Measurements from ENCODE around the gene ATP6V1D.

ATP6V1D gene

GRCh38 chr14:67395086-67395875 lies 35.7 kb upstream of the ATP6V1D start:
- Histone ChIP-seq H3K9ac (ENCODE audit: insufficient read length, low read depth) (peak overlapping the region; percentile 21), H3K4me1 (ENCODE audit: insufficient read depth, insufficient read length) (peaks cover 3% of the 10 kb centered on the region)

DNA sequence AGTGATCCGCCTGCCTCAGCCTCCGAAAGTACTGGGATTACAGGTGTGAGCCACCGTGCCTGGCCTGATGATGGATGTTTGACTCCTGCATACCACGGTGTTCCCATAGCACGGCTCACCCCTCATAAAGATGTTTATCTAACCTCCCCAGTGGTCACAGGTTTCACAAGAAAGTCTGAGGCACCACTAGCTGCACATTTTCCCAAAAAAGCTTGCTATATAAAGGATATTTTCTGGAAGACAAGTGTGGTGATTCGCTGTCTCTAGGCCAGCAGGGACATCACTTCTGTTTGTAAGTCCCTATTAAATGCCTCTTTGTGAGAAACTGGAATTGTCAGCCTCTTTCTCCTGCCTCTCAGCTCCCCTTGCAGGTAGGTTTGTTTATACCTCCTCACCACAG lies 34.1 kb upstream of the ATP6V1D start:
- no peak overlapping the region for H3K9ac ChIP-seq (ENCODE audit: insufficient read length, low read depth)
- peaks cover 3% of the 10 kb centered on the region for H3K4me1 ChIP-seq (ENCODE audit: insufficient read depth, insufficient read length)
- DNase-seq (ENCODE audit: low read depth, low spot score) = no peak
- H3K27me3 ChIP-seq (ENCODE audit: insufficient read depth, insufficient read length) = no peaks in the 10 kb centered on the region
- H3K4me3 ChIP-seq (ENCODE audit: insufficient read length, low read depth) = no peak overlapping the region
- H3K36me3 ChIP-seq (ENCODE audit: insufficient read depth, insufficient read length, low read length) = no peaks in the 10 kb centered on the region
- no peaks in the 10 kb centered on the region for H3K9me3 ChIP-seq (ENCODE audit: insufficient read depth, low read length)
- TF ChIP-seq SUZ12 (IDR thresholded peaks at IDR 0.05; ENCODE audit: extremely low read depth, insufficient read depth, insufficient read length) = no peak
- TF ChIP-seq YY1 (IDR thresholded peaks at IDR 0.05; ENCODE audit: insufficient read depth, insufficient read length) = no peak
- no peak for TF ChIP-seq ZNF274 (IDR thresholded peaks at IDR 0.05; ENCODE audit: low read depth, low read length)

More at GRCh38 chr14:67395086-67395875, 35.7 kb upstream of the ATP6V1D start:
- TF ChIP-seq ZNF274 (IDR thresholded peaks at IDR 0.05; ENCODE audit: low read depth, low read length) (no peak), YY1 (IDR thresholded peaks at IDR 0.05; ENCODE audit: insufficient read depth, insufficient read length) (no peak)
- Histone ChIP-seq H3K4me3 (ENCODE audit: insufficient read length, low read depth) (no peak overlapping the region), H3K27me3 (ENCODE audit: insufficient read depth, insufficient read length) (no peaks in the 10 kb centered on the region), H3K9me3 (ENCODE audit: insufficient read depth, low read length) (no peaks in the 10 kb centered on the region), H3K36me3 (ENCODE audit: insufficient read depth, insufficient read length, low read length) (no peaks in the 10 kb centered on the region)
- DNase-seq (ENCODE audit: low read depth, low spot score) = no peak

GRCh38 chr14:67392800-67393199 lies 33.2 kb upstream of the ATP6V1D start:
- Histone ChIP-seq H3K36me3 (ENCODE audit: insufficient read depth, insufficient read length, low read length) (no peaks in the 10 kb centered on the region), H3K4me3 (ENCODE audit: insufficient read length, low read depth) (no peak overlapping the region), H3K27me3 (ENCODE audit: insufficient read depth, insufficient read length) (no peaks in the 10 kb centered on the region), H3K4me1 (ENCODE audit: insufficient read depth, insufficient read length) (peaks cover 3% of the 10 kb centered on the region), H3K9ac (ENCODE audit: insufficient read length, low read depth) (no peak overlapping the region), H3K9me3 (ENCODE audit: insufficient read depth, low read length) (no peaks in the 10 kb centered on the region)
- no peak for TF ChIP-seq YY1 (IDR thresholded peaks at IDR 0.05; ENCODE audit: insufficient read depth, insufficient read length)
- TF ChIP-seq SUZ12 (IDR thresholded peaks at IDR 0.05; ENCODE audit: extremely low read depth, insufficient read depth, insufficient read length) = no peak
- TF ChIP-seq ZNF274 (IDR thresholded peaks at IDR 0.05; ENCODE audit: low read depth, low read length) = no peak
- no peak for DNase-seq (ENCODE audit: low read depth, low spot score)

DNA sequence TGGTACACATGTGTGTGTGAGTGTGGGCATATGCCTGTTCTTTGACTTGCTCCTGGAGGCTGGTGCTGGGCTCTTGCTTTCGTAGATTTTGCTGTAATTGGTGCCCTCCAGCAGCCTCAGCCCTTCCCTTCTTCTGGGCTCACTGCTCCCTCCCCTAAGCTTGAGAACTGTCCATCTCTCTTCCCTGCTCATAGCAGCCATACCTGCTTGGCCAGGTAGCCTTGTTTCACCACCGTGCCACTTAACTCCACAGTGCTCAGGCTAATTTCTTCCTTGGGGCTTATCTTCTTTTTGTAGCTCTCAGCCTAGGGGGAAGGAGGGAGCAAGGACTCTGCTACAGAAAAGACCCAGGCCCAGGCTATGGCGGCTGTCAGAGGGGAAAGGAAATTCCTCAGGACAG lies 32.5 kb upstream of the ATP6V1D start:
- no peaks in the 10 kb centered on the region for H3K27me3 ChIP-seq (ENCODE audit: insufficient read depth, insufficient read length)
- no peak for DNase-seq (ENCODE audit: low read depth, low spot score)
- no peak overlapping the region for H3K4me3 ChIP-seq (ENCODE audit: insufficient read length, low read depth)
- TF ChIP-seq SUZ12 (IDR thresholded peaks at IDR 0.05; ENCODE audit: extremely low read depth, insufficient read depth, insufficient read length) (no peak), ZNF274 (IDR thresholded peaks at IDR 0.05; ENCODE audit: low read depth, low read length) (no peak), YY1 (IDR thresholded peaks at IDR 0.05; ENCODE audit: insufficient read depth, insufficient read length) (no peak)
- H3K36me3 ChIP-seq (ENCODE audit: insufficient read depth, insufficient read length, low read length) = no peaks in the 10 kb centered on the region
- H3K4me1 ChIP-seq (ENCODE audit: insufficient read depth, insufficient read length) = peaks cover 3% of the 10 kb centered on the region
- H3K9me3 ChIP-seq (ENCODE audit: insufficient read depth, low read length) = no peaks in the 10 kb centered on the region
- H3K9ac ChIP-seq (ENCODE audit: insufficient read length, low read depth) = no peak overlapping the region

DNA sequence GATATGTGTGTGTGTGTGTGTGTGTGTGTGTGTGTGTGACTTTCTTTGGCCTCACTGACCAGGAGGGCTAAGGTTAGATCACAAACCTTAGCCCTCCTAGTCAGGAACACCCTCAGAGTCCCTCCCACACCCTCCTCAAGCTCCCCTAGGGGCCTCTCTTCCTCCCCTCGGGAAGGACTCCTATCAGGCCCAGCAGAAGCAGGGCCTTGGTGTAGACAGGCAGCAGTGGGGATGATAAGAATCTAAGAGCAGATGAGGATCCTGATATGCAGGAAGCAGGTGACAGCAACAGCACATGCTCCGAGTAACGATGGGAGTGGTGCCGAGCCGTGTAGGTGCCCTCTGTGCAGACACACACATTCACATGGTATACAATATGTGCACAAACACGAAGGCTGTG lies 31.7 kb upstream of the ATP6V1D start:
- H3K9me3 ChIP-seq (ENCODE audit: insufficient read depth, low read length) = no peaks in the 10 kb centered on the region
- H3K27me3 ChIP-seq (ENCODE audit: insufficient read depth, insufficient read length) = no peaks in the 10 kb centered on the region
- TF ChIP-seq YY1 (IDR thresholded peaks at IDR 0.05; ENCODE audit: insufficient read depth, insufficient read length) (no peak), SUZ12 (IDR thresholded peaks at IDR 0.05; ENCODE audit: extremely low read depth, insufficient read depth, insufficient read length) (no peak), ZNF274 (IDR thresholded peaks at IDR 0.05; ENCODE audit: low read depth, low read length) (no peak)
- DNase-seq (ENCODE audit: low read depth, low spot score) = no peak
- H3K4me3 ChIP-seq (ENCODE audit: insufficient read length, low read depth) = no peak overlapping the region
- H3K9ac ChIP-seq (ENCODE audit: insufficient read length, low read depth) = no peak overlapping the region
- H3K36me3 ChIP-seq (ENCODE audit: insufficient read depth, insufficient read length, low read length) = peaks cover 4% of the 10 kb centered on the region
- peaks cover 3% of the 10 kb centered on the region for H3K4me1 ChIP-seq (ENCODE audit: insufficient read depth, insufficient read length)

GRCh38 chr14:67389811-67390534 lies 30.4 kb upstream of the ATP6V1D start:
- H3K27me3 ChIP-seq (ENCODE audit: insufficient read depth, insufficient read length) = no peaks in the 10 kb centered on the region
- no peak overlapping the region for H3K4me3 ChIP-seq (ENCODE audit: insufficient read length, low read depth)
- peaks cover 14% of the 10 kb centered on the region for H3K36me3 ChIP-seq (ENCODE audit: insufficient read depth, insufficient read length, low read length)
- H3K4me1 ChIP-seq (ENCODE audit: insufficient read depth, insufficient read length) = peaks cover 3% of the 10 kb centered on the region
- no peak for DNase-seq (ENCODE audit: low read depth, low spot score)
- H3K9me3 ChIP-seq (ENCODE audit: insufficient read depth, low read length) = no peaks in the 10 kb centered on the region
- no peak overlapping the region for H3K9ac ChIP-seq (ENCODE audit: insufficient read length, low read depth)
- TF ChIP-seq SUZ12 (IDR thresholded peaks at IDR 0.05; ENCODE audit: extremely low read depth, insufficient read depth, insufficient read length) = no peak

DNA sequence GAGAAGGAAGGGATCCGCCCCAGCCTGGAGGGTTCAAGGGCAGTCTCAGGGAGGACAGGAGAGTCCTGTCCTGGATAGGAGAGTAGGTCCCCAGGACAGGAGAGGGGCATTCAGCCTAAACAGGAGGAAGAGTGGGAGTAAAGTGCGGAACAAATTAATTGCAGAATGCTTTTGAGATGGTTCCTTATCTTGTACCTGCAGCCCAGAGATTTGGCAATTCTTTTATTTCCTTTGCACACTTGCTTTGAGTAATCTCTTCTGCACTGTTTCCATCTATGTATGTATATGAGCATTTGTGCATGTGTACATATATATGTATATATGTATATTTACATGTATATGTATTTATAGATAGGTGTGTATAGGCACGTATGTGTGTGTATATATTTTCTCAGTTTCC lies 29.7 kb upstream of the ATP6V1D start:
- H3K36me3 ChIP-seq (ENCODE audit: insufficient read depth, insufficient read length, low read length) = peaks cover 21% of the 10 kb centered on the region

More for the DNA sequence above, 29.7 kb upstream of the ATP6V1D start:
- DNase-seq (ENCODE audit: low read depth, low spot score) = no peak
- H3K9ac ChIP-seq (ENCODE audit: insufficient read length, low read depth) = no peak overlapping the region
- no peak for TF ChIP-seq ZNF274 (IDR thresholded peaks at IDR 0.05; ENCODE audit: low read depth, low read length)
- TF ChIP-seq YY1 (IDR thresholded peaks at IDR 0.05; ENCODE audit: insufficient read depth, insufficient read length) = no peak
- no peak for TF ChIP-seq SUZ12 (IDR thresholded peaks at IDR 0.05; ENCODE audit: extremely low read depth, insufficient read depth, insufficient read length)
- H3K9me3 ChIP-seq (ENCODE audit: insufficient read depth, low read length) = no peaks in the 10 kb centered on the region
- H3K4me3 ChIP-seq (ENCODE audit: insufficient read length, low read depth) = no peak overlapping the region
- H3K27me3 ChIP-seq (ENCODE audit: insufficient read depth, insufficient read length) = no peaks in the 10 kb centered on the region
- H3K4me1 ChIP-seq (ENCODE audit: insufficient read depth, insufficient read length) = peaks cover 3% of the 10 kb centered on the region

Data from NT2/D1 (cell line).